SK-N-DZ (cell line): ENCODE data around the gene TPRN.

ENCODE experiments used
- DNase-seq: peaks from one replicate; pipeline ENCODE4 v3.0.0-alpha.2; 2015; ENCODE audit warnings: low spot score

The TPRN gene

DNA sequence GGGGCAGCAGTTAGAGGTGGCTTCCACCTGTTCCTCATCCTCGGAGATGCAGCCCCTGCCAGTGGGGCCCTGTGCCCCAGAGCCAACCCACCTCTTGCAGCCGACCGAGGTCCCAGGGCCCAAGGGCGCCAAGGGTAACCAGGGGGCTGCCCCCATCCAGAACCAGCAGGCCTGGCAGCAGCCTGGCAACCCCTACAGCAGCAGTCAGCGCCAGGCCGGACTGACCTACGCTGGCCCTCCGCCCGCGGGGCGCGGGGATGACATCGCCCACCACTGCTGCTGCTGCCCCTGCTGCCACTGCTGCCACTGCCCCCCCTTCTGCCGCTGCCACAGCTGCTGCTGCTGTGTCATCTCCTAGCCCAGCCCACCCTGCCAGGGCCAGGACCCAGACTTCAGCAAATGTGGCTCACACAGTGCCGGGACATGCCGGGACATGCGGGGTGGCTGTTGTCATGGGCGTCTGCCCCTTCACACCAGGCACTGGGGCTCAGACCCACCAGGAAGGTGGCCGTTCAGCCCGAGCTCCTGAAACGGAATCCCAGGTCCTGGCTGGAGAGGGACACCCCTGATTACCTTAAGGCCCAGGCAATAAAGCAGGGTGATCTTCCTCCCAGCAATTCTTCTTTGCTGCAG is 25.3 kb upstream of the TPRN start:
- no peak for DNase-seq

DNA sequence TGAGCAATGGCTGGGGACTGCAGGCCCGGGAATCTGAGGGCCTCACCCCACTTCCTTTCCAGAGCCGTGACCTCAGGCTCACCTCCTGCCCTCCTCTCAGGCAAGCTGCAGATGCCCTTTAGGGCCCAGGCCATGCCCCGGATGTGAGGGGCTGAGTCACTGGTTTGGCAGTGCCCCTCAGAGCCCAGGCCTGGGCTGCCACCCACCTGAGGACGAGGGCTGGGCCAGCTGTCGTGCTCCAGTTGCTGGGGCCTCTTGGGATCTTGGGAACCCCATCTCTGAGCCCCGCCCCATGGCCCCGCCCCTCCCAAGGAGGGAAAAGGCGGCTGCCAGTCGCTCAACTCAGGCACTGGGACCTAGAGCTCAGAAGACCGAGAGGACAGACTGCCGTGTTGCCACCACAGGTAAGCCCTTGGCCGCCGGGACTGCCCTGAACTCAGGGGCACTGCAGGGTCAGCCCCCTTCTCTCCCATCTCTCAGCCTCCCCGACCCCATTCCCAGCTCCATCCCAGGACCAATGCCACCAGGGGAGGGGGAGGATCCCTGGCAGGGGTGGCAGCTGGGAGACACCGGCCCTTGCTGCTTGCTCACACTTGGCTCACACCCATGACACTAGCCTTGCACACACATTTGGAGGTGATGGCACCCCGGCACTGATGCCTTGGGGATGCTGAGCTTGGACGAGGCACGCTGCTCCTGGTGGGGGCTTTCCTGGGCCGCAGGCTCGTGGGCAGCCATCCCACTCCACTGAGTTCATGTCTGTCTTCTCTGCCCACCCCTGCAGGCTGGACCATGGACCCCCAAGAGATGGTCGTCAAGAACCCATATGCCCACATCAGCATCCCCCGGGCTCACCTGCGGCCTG is 24.5 kb upstream of the TPRN start, which contains the start of gene CYSRT1:
Gene CYSRT1 (plus strand): TSS at position 345 of the 865 bp plus-strand sequence. CDS start 448 bp downstream, at position 793.
- no peak for DNase-seq

DNA sequence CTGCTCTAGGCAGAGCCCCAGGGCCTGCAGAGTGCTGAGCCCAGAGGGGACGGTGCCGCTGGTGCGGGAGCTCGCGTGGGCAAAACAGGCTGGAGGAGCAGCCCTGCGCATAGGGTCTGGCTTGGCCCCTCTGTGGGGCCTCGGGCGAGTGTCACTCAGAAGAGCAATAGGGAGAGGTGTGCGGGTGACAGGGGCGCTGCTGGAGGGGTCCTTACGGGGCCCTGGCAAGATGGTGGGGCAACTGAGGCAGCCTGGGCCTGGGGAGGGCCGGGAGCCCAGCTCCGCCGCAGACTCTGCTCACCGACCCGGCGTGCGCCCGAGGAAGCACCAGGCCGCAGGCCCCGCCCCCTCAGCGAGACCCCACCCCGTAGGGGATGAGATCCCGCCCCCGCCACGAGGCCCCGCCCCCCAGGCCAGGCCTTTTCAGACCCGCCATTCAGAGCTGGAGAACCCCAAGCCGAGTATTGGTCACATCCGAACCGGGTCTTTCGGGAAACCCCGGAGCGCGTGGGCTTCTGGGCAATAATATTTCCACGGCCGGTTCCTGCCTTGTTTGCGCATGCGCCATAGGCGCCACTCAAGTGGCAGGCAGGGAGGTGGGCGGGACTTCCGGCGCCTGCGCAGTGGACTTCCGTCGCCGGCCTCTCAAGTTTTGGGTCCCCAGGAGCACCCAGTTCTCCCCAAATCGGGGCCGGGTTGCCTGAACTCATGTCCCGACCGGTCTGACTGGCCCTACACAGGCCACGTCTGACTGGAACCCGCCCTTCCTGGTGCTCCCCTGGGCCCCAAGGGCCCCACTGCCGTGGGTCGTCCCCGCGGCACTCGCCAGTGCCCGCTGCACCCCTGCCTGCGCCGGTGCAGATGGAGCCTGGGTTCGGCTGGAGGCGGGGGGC is 22.8 kb upstream of the TPRN start:
- DNase-seq: peak; percentile 99

GRCh38 chr9:137222190-137223077 is 21.9 kb upstream of the TPRN start, which contains the start of gene RNF208:
Gene RNF208 (minus strand): TSS chr9:137222240. CDS start chr9:137221212, 1,028 bp downstream.
- peak; percentile 60 for DNase-seq

- DNase-seq: no peak
Observed at GRCh38 chr9:137221506-137222111, 21.1 kb upstream of the TPRN start.

DNA sequence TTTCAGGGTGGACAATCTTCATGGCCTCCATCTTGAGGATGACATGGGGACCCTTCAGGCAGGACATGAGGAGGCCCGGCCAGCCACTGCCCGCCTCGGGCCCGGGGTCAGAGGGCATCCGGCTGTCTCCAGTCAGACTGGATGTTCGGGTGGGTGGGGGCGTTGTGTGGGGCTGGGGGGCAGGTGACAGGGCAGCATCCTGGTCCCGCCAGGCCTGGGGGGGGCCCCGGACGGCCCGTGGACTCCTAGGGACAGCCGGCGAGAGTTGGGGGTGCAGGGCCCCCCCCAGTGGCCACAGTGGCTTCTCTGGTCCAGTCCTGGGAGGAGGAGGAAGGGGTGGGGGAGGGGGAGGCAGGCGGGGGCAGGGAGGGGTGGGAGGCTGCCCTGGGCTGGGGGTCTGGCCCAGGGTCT is 20.6 kb upstream of the TPRN start:
- DNase-seq: no peak

- DNase-seq: no peak
Observed at GRCh38 chr9:137220317-137221094, 20.0 kb upstream of the TPRN start.

- DNase-seq: no peak
Observed at GRCh38 chr9:137219757-137220316, 19.3 kb upstream of the TPRN start.

- no peak for DNase-seq
Observed at GRCh38 chr9:137218754-137219271, 18.3 kb upstream of the TPRN start.

GRCh38 chr9:137218212-137218753 is 17.7 kb upstream of the TPRN start:
- DNase-seq: no peak

DNA sequence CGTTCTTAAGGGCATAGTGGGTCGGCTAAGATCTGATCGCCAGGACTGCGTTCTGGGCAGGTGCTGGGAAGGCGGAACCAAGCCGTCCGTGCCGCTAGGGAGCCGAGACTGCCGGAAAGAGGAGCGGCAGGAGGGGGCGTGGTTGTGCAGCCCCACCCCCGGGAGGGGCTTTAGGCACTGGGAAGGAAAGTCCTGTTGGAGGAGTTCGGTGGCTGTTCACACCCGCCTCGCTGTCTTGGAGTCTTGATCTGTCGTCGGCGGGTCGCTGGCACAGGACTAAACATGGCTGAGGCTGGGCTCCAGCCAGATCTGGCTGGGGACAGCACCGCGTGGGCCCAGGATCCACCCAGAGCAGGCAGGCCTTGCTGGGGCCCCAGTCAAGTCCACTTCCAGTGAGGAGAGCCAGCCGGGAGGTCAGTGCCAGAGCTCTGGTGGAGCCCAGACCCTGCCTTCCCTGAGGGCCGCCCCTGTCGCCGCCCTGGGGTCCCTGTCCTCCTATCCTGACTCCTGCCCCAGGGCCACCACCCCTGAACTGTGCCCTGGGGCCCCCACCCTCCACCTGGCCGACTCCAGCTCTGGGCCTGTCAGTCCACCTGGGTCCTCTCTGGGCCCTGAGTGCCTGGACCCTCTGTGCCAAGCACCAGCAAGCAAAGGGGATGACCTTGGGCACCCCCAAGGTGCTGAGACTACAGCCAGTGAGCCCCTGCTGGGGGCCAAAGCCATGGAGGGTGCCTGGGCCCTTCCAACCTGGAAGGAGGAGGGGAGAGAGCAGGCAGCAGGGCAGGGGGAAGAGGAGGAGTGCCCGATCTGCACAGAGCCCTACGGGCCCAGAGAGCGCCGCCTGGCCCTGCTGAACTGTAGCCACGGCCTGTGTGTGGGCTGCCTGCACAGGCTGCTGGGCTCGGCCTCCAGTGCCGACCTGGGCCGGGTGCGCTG is 17.0 kb upstream of the TPRN start:
- DNase-seq: no peak

DNA sequence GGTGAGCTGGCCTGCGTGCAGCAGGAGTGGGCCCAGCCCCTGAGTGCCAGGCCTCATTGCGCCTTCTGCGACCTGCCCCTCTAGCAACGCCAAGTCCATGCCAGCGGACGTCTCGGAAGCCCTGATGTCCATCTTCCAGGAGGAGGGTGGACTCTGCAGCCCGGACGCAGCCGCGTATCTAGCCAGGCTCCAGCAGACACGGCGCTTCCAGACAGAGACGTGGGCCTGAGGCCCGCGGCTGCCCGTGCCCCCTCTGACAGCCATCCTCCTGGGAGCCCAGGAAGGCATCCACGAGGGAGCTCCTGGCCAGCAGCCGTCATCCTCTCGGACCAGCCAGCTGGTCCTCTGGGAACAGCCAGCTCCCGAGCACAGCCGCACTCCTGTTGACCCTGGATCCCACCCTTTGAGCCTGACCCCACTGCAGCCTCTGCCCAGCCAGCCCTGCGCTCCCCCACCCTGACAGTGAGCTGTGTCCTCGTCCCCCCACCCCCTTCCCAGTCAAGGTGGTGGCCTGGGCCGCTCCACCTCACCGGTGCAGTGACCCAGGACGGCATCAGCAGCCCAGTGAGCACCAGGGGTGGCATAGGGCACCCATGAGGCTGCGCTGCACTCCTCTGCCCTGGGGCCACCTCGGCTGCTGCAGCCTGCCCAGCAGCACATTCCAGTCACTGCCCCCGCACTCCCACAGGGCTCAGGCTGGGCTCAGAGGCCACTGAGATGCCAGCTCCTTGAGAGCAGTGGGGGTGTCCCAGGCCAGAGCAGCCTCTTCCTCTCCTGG is 15.8 kb upstream of the TPRN start:
- no peak for DNase-seq

GRCh38 chr9:137215196-137215986 is 14.8 kb upstream of the TPRN start:
- DNase-seq: no peak

DNA sequence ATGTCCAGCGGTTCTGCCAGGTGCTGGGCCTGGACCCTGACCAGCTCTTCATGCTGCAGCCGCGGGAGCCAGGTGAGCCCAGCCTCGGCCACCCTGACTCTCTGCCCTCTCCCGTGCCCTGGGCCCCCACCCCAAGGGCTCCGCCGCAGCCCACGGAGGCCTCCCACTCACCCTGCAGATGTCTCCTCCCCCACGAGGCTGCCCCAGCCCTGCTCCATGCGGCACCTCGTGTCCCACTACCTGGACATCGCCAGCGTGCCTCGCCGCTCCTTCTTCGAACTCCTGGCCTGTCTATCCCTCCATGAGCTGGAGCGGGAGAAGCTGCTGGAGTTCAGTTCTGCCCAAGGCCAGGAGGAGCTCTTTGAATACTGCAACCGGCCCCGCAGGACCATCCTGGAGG is 14.1 kb upstream of the TPRN start:
- no peak for DNase-seq

DNA sequence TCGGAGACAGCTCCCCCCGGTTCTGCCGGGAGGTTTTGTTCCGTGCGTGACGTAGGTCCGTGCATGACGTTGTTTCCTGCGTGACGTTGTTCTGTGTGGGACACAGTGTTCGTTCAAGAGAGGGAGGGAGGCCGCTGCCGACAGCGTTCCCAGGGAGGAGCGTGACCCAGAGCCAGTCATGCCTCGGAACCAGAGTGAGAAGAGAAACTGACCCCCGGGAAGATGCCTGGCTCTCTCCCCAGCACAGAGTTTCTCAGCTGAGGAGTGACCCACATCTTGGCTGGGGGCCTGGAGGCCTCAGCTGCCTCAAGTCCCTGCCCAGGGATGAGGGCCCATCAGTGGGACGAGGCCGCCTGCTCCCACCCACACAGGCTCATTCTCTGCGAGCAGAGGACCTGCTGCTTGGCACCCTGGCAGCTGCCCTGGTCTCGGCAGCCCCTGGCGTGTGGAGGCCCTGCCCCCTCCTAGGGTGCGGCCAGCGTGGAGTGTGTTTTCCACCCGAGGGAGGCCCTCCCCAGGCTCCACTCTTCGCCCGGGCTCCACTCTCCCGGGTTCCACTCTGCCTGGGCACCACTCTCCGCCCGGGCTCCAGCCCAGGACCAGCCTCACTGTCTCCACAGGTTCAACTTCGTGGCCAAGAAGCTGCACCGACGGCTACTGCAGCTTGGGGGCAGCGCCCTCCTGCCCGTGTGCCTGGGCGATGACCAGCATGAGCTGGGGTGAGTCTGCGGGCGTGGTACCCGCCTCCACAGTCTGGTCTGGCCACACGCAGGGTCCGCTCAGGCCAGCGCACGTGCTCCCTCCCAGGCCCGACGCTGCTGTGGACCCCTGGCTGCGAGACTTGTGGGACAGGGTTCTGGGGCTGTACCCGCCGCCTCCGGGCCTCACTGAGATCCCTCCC is 12.9 kb upstream of the TPRN start:
- no peak for DNase-seq
